ENCODE measurements around the gene IL19.

GRCh38 chr1:206847337-206847834, 76.8 kb downstream of the IL19 start:
- no peak for TF ChIP-seq CTCF (IDR thresholded peaks at IDR 0.05)
- TF ChIP-seq POLR2A (IDR thresholded peaks at IDR 0.05) = no peak

Data from Peyer's patch (tissue), 4 donors.